OCI-LY3 (cell line): ENCODE measurements around the gene DYNC2LI1.
"Not testable (repeated sequence)": the region's sequence is repeated elsewhere in the genome, so short reads cannot be mapped to it uniquely, and the experiment has no call there.

ENCODE experiments used
- EZH2phosphoT487 ChIP-seq: fragments of 200-600 bp; shearing (Covaris generic); IDR thresholded peaks from 2 replicates; pipeline ENCODE4 v1.6.1; 2018; ENCODE audit warnings: antibody characterized with exemption, mixed run types, low read depth
- TF ChIP-seq, protein P1 (sequence below): fragments of 200-600, 300-600 bp; sonication (generic); IDR thresholded peaks from 2 replicates; pipeline ENCODE4 v1.5.1; 2014; ENCODE audit warnings: antibody characterized with exemption, low read length, low read depth

DNA sequence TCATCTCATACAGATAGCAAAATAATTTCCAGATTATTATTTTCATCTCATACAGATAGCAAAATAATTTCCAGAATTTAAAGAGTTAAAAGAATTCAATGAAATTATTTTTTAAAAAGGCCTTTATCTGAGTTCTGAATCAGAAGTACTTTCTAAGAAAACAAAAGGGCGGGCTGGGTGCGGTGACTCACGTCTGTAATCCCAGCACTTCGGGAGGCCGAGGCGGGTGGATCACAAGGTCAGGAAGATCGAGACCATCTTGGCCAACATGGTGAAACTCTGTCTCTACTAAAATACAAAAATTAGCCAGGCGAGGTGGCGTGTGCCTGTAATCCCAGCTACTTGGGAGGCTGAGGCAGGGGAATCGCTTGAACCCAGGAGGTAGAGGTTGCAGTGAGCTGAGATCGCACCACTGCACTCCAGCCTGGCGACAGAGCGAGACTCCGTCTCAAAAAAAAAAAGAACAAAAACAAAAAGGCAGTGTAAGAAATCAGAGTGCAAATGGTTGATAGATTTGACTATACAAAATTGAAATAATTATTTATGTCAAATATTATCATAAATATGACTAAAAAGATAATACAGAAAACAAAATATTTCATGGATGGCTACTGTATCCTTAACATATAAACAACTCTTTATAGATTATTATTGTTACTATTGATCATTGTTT, 46.7 kb upstream of the DYNC2LI1 start:
- TF ChIP-seq, protein P1, sequence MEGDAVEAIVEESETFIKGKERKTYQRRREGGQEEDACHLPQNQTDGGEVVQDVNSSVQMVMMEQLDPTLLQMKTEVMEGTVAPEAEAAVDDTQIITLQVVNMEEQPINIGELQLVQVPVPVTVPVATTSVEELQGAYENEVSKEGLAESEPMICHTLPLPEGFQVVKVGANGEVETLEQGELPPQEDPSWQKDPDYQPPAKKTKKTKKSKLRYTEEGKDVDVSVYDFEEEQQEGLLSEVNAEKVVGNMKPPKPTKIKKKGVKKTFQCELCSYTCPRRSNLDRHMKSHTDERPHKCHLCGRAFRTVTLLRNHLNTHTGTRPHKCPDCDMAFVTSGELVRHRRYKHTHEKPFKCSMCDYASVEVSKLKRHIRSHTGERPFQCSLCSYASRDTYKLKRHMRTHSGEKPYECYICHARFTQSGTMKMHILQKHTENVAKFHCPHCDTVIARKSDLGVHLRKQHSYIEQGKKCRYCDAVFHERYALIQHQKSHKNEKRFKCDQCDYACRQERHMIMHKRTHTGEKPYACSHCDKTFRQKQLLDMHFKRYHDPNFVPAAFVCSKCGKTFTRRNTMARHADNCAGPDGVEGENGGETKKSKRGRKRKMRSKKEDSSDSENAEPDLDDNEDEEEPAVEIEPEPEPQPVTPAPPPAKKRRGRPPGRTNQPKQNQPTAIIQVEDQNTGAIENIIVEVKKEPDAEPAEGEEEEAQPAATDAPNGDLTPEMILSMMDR = not testable (repeated sequence)
- TF ChIP-seq EZH2phosphoT487 = not testable (repeated sequence)
